HG03159 (cell line): ENCODE data around the gene HIC1.
"Not testable (repeated sequence)": the region's sequence is repeated elsewhere in the genome, so short reads cannot be mapped to it uniquely, and the experiment has no call there.

ENCODE experiments used
- ATAC-seq: cut with Tn5 transposase; IDR thresholded peaks from one replicate; pipeline ENCODE4 v1.9.1; 2021; ENCODE audit warnings: mild to moderate bottlenecking, moderate library complexity; ENCODE audit not compliant: unreplicated experiment

HIC1 gene, protein sequence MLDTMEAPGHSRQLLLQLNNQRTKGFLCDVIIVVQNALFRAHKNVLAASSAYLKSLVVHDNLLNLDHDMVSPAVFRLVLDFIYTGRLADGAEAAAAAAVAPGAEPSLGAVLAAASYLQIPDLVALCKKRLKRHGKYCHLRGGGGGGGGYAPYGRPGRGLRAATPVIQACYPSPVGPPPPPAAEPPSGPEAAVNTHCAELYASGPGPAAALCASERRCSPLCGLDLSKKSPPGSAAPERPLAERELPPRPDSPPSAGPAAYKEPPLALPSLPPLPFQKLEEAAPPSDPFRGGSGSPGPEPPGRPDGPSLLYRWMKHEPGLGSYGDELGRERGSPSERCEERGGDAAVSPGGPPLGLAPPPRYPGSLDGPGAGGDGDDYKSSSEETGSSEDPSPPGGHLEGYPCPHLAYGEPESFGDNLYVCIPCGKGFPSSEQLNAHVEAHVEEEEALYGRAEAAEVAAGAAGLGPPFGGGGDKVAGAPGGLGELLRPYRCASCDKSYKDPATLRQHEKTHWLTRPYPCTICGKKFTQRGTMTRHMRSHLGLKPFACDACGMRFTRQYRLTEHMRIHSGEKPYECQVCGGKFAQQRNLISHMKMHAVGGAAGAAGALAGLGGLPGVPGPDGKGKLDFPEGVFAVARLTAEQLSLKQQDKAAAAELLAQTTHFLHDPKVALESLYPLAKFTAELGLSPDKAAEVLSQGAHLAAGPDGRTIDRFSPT

DNA sequence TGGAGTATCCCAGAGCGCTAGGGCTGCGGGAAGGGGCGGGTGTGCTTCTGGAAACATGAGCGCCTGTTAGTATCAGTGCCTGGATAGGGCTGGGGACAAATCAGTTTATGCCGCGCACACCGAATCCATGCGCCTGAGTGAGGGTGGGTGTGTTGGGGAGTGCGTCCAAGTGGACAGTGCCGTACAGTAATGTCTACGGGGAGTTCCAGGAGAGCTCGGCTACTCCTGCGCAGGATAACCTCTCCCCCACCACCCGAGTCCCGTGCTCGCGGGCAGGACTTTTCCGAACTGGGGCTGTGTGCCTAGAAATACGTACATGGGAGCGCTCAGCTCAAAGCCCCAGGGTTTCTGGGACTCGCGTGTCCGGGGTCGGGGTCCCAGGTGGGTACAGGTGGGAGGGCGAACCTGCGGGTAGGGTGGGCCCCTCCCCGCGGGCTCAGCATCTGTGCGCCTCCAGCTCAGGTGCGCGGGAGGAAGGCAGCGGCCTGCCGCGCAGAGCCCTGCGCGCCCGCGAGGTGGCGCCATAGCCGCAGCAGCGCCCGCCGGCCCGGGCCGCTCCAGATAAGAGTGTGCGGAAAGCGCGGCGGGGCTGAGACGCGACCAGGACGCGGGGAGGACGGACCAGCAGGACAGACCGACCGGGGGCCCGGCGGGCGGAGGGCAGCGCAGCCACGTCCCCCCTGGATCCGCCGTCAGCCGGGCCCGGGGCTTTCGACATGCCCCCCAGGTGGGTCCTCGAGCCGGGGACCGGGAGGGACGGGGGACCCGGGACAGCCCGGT lies at the start of gene HIC1:
Gene HIC1 (plus strand): TSS at position 592 of the 780 bp plus-strand sequence. CDS start 1,588 bp downstream, outside the sequence.
- peak; percentile 33 for ATAC-seq

DNA sequence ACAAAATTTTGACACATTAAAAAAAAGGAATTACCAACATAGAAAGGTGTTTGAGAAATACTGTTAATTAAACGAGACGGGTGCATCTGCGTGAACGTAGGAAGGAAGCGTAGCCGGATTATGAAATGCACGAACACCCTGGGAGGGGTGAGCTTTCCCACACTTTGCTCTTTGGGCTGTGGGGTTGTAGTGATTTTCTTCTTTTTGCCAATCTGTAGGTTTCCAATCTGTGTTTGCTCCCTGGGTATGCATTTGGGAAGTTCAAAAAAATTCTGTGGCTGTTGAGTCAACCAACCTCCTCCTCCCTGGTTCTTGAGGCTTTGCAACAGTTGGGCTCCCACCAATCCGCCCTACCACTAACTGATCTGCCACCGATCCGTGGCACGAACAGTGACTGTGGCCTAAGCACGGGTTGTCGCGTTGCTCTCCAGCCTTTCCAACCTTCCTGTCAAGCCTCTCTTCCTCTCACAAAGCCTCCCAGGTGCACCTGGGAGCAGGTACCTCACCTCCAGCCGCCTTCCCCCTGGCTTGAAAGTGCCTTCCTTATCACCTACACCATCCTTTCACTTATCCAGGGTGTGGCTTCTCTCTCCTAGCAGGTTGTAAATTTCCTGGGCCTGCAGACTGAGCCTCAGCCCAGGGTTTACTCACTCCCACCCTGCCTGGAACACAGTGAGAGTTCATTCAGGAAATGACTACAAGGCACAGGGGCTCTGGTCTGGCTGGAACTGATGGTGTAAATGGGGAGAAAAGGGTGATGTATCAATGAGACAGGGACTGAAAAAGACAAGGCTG lies 46.4 kb upstream of the HIC1 start:
- ATAC-seq = no peak

DNA sequence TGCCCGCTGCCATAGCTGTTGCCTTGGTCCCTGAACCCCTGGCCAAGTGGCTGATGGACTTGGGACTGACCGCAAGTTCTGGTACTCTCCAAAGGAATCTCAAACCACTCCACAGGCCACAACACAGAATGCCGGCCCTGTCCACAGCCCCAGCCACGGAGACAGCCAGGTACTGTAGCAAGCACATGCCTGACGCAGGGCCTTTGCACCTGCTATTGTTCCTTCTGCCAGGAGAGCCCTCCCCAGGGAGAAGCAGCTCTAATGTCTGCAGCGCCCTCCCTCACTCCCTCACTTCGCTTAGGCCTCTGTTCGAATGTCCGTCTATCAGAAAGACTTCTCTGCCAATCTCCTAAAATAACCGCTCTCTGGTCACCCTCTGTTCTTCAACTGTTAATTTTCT lies 45.2 kb upstream of the HIC1 start:
- ATAC-seq = no peak

DNA sequence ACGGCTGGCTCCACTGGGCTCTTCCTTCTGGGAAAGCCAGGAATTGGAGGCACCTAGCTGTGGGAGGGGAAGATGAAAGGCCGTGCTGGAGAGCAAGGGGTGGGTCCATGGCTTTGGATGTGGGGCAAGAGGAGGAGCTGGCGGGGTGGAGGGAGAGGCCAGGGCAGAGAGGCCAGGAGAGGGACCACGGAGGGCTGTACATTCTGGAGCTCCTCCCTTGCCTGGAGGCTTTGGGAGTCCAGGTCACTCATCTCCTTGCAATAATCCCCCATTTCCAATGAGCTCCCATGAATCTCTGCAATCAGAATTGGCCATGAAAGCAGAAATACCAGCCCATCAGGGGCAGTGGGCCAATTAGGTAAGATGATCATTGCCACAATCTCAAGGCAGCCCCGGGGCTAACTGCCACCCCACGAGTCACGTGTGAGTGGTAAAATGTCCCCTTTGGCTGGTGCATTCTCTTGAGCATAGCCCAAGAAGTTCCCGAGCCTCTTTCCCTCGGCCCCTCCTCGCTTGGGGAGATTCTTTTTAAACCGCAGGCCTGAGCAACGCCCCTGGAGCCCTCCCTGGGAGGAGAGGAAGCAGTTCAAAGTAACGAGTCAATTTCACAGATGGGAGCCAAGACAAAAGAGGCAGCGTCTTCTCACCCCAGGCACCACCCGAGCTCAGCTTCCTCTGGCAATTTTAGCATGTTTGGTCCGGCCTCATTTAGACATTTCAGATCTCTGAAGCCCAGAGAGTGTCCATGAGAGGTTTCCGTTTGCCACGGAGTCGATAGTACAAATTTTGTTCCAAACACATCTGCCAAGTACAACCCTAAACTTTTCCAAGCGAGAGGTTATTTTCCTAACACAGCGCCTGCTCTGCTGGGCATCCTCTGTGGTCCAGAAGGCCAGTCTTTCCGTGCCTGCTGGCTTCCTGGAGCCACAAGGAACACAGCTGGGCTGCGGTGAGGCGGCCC lies 43.2 kb upstream of the HIC1 start:
- ATAC-seq = no peak

DNA sequence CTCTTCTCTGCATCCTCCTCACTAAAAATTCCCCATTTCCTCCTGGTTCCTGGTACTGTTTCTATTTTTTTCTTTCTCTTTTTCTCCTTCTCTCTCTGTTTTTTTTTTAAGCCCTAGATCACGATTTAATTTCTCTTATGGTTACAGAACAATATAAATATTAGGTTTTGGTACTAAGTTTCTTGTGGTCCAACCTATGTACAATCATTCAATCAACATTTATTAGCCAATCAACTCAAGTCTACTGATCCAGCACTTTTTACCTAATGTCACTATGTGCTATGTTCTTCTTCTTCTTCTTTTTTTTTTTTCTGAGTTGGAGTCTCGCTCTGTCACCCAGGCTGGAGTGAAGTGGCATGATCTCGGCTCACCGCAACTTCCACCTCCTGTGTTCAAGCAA lies 42.4 kb upstream of the HIC1 start:
- ATAC-seq = no peak

GRCh38 chr17:2013220-2013993 lies 41.5 kb upstream of the HIC1 start:
- not testable (repeated sequence) for ATAC-seq

- ATAC-seq = no peak
Measured at GRCh38 chr17:2013994-2014317, 40.9 kb upstream of the HIC1 start.

DNA sequence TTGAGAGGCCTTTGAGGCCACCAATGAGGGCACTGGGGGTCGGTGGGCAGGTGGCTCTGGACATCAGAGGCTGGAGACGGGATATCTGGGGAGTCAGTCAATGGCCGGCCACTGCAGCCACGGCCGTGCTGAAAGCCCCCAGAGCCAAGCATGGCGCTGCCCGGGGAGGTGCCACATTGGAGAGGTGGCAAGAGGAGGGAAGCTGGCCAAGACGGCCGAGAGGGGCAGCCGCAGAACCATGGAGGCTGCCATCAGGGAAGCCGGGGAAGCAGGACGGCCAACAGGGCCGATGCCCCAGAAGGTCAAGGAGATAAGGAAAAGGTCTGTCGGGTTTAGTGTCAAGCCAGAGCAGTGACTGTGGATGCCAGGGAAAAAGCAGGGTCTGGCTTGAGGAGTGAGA lies 39.6 kb upstream of the HIC1 start:
- no peak for ATAC-seq

DNA sequence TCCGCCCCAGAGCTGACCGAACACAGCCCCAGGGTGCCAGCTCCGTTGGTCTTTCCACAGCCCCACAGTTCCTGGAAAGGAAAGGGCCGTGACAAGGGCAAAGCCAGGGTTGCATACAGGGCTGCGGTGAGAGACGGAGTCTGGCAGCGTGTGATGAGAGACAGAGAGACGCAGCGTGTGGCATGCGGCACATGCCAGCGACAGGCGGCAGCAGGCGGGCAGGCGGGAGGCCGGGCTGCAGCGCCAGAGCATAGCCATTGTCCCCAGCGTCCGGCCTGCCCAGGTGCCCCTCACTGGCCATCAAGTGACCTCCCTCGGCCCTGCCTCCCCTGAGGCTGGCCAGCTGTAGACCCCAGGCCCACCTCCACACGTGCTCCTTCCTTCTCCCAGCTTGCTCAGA lies 38.4 kb upstream of the HIC1 start:
- ATAC-seq = no peak

DNA sequence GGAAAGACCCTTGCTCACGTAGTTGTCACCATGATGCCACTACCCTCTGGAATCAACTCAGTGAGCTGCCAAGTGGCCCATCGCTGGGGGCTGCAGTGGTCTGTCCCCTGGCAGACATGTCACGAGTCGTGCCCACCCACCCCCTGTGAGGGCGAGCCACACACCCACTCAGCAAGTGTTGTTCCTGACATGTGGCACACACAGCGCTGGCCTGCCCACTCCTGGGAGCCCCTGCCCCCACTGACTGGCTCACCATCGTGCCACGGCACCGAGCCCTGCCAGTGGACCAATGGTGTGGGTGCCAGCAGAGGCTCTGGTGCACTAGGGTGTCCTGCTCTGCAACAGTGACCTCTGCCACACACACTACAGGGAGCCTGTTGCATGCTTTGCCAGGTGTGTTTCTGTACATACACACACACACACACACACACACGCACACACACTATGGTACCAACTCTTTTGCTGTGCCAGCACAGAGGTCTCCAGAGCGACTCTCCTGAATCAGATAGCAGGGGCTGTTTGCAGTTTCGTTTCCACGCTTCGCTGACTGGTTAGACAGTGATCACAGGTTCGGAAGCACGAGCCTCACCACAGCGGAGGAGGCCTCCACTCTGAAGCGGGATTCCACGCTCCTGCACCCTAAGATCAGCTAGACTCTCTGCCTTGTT lies 37.5 kb upstream of the HIC1 start:
- no peak for ATAC-seq

DNA sequence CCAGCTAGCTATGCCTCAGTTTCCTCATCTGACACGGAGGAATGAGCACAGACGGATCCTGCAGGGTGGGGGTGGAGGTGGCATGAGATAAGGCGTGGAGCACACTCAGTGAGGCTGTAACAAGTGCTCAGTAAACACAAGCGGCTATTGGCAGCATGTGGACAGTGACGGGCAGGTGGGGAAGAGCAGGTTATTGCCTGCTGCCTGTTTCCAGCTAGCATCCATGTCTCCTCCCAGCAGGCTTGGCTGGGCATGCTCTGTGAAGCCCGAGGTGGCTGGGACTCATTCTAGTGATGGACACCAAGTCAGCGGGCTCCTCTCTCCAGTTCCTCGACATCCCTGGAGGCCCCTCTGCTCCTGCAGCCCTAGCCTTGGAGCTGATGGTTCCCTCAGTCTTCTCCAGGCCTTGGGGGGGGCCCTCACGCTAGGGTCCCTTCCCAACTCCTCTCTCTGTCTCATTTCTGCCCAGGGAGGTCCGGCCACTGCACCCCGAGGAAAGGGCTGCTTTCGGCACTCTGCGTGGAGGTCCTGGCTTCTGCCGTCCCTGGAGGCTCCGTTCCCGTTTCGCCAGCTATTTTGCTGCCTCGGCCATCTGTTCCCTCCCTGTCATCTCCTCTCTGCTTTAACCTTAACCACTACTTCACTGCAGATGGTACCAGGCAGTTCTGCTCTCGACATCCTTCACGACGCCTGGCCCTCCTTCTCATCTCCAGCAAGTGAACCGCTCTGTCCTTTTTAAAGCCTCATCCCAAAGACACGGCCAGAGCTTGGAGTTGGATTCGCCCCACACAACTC lies 36.0 kb upstream of the HIC1 start:
- ATAC-seq = no peak

DNA sequence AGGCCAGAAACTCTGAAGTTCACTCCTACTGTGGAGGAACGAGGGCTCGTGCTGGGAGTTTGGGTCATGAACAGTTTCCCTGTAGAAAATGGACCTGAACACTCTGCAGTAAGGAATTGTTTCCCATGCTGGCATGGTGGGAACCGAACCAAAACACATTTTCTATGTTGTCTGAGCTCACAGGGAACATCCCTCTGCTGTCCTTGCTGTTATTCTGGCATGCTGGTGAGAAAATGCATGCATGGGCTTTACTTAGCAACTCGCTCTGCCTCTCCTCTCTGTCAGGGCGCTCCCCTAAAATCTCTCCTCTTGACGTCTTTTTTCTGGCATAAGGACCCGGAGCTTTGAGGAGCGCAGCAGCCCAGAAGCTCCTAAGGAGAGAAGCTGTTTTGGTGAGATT lies 35.2 kb upstream of the HIC1 start:
- ATAC-seq = no peak

- ATAC-seq = no peak
Measured at GRCh38 chr17:2020721-2021120, 34.2 kb upstream of the HIC1 start.

GRCh38 chr17:2022647-2023240 lies 32.2 kb upstream of the HIC1 start:
- no peak for ATAC-seq

DNA sequence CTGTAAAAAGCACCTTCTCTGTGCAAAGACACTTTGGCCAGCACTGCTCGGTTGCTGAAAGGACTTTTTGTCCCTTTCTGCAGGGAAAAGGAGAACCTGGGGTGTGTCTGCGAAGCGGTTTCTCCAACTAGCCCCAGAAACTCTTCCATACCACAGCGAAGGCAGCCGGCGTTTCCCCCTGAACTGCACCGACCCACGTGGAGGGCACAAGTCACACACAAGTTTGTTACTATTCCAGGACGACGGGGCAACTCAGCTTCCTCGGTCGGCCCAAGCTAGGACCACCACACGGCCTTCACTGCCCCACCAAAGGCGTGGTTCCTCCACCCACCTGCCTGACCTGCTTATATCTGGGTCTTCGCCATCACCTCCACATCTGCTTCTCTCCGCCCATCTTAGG lies 31.6 kb upstream of the HIC1 start:
- ATAC-seq = no peak

- ATAC-seq = no peak
Measured at GRCh38 chr17:2023692-2024571, 31.0 kb upstream of the HIC1 start.
